Epithelial cell of prostate (primary cell): ENCODE measurements around the gene YPEL3.

ENCODE experiments used
- DNase-seq: peaks from one replicate; pipeline ENCODE4 v3.0.0-alpha.2; 2011; ENCODE audit warnings: low read depth, low spot score
- H3K27ac ChIP-seq: fragments of 450-650 bp; 2 replicates; pipeline ENCODE4 v1.5.1; 2017; ENCODE audit warnings: mild to moderate bottlenecking

Gene YPEL3

GRCh38 chr16:30054451-30054850 is 41.6 kb downstream of the YPEL3 start:
- no peak for DNase-seq
- H3K27ac ChIP-seq: no peak overlapping the region

GRCh38 chr16:30053376-30054015 is 42.5 kb downstream of the YPEL3 start:
- DNase-seq: no peak

GRCh38 chr16:30052671-30053372 is 43.2 kb downstream of the YPEL3 start:
- peak overlapping the region; percentile 21 for H3K27ac ChIP-seq
- DNase-seq: peak; percentile 40

More at GRCh38 chr16:30053376-30054015, 42.5 kb downstream of the YPEL3 start:
- H3K27ac ChIP-seq: peak overlapping the region; percentile 21

GRCh38 chr16:30051518-30051917 is 44.5 kb downstream of the YPEL3 start:
- H3K27ac ChIP-seq: no peak overlapping the region
- DNase-seq: no peak

- DNase-seq: no peak
- no peak overlapping the region for H3K27ac ChIP-seq
These were observed 46.1 kb downstream of the YPEL3 start for GRCh38 chr16:30049871-30050270.

- H3K27ac ChIP-seq: no peak overlapping the region
- no peak for DNase-seq
These were observed 49.4 kb downstream of the YPEL3 start for GRCh38 chr16:30046588-30046987.

GRCh38 chr16:30046178-30046577 is 49.8 kb downstream of the YPEL3 start:
- DNase-seq: no peak
- H3K27ac ChIP-seq: no peak overlapping the region
